Nephron progenitor cell (in vitro differentiated cells): ENCODE results near the gene SEL1L2.

Experiments used
- DNase-seq: peaks from one replicate; pipeline ENCODE4 v3.0.0; 2021
- H3K27ac Mint-ChIP-seq: 2 replicates; pipeline ENCODE4 v1.8.0; 2021; ENCODE audit warnings: mild to moderate bottlenecking, moderate library complexity, mixed read lengths
- H3K27me3 Mint-ChIP-seq: 2 replicates; pipeline ENCODE4 v1.8.0; 2021; ENCODE audit warnings: mild to moderate bottlenecking, low read depth, mixed read lengths; ENCODE audit not compliant: poor library complexity
- H3K36me3 Mint-ChIP-seq: 2 replicates; pipeline ENCODE4 v1.8.0; 2021; ENCODE audit warnings: low read depth, mixed read lengths
- H3K4me1 Mint-ChIP-seq: 2 replicates; pipeline ENCODE4 v1.8.0; 2021; ENCODE audit warnings: mixed read lengths
- H3K4me3 Mint-ChIP-seq: 2 replicates; pipeline ENCODE4 v1.8.0; 2021; ENCODE audit warnings: mild to moderate bottlenecking, moderate library complexity, mixed read lengths
- H3K9me3 Mint-ChIP-seq: 2 replicates; pipeline ENCODE4 v1.8.0; 2021; ENCODE audit warnings: mild to moderate bottlenecking, moderate library complexity, mixed read lengths
- TF ChIP-seq, protein P1 (sequence below): fragments of 200-600 bp; sonication (generic); IDR thresholded peaks from 2 replicates; pipeline ENCODE4 v1.5.0; 2021; ENCODE audit warnings: antibody characterized with exemption

SEL1L2 gene

DNA sequence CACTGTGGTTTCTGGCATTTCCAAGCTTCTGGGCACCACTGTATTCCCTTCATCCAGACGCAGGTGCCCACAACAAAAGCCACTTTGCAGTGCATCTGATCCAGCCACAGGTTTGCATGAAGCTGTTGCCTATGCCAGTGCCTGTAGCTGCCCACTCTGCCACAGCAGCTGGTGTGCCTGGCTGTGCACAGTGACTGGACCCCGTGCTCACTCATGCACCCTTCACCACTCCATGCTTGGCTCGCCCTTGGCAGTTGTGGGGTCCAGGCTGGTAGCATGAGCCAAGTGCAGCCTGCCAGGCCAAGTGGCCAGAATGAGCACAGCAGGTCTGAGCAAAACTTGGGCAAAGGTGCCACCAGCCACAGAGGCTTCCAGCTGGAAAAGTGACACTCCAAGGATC, 42.7 kb downstream of the SEL1L2 start:
- DNase-seq: no peak
- H3K36me3 Mint-ChIP-seq: no peaks in the 10 kb centered on the region
- TF ChIP-seq, protein P1, sequence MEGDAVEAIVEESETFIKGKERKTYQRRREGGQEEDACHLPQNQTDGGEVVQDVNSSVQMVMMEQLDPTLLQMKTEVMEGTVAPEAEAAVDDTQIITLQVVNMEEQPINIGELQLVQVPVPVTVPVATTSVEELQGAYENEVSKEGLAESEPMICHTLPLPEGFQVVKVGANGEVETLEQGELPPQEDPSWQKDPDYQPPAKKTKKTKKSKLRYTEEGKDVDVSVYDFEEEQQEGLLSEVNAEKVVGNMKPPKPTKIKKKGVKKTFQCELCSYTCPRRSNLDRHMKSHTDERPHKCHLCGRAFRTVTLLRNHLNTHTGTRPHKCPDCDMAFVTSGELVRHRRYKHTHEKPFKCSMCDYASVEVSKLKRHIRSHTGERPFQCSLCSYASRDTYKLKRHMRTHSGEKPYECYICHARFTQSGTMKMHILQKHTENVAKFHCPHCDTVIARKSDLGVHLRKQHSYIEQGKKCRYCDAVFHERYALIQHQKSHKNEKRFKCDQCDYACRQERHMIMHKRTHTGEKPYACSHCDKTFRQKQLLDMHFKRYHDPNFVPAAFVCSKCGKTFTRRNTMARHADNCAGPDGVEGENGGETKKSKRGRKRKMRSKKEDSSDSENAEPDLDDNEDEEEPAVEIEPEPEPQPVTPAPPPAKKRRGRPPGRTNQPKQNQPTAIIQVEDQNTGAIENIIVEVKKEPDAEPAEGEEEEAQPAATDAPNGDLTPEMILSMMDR: no peak
- no peaks in the 10 kb centered on the region for H3K9me3 Mint-ChIP-seq
- H3K27ac Mint-ChIP-seq: no peak overlapping the region
- no peak overlapping the region for H3K4me3 Mint-ChIP-seq
- H3K27me3 Mint-ChIP-seq: peaks cover 3% of the 10 kb centered on the region
- H3K4me1 Mint-ChIP-seq: peaks cover 10% of the 10 kb centered on the region

DNA sequence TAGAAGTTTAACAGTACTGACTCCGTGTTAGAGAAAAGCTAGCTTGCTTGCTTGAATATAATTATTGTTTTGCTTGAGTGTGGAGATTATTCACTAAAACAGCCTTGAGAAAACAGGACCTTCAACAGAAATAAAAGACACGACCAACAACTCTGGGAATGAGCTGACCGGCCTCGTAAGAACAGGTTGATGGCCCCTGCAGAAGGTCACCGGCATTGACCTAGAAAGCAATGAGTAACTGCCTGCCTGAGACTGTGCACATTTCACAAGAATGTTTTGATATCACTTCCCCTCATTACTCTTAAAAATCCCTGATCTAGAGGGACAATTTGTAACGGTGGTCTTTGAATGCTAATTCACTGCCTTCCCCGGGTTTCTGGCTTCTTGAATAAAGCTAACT, 49.4 kb downstream of the SEL1L2 start:
- no peaks in the 10 kb centered on the region for H3K36me3 Mint-ChIP-seq
- H3K27ac Mint-ChIP-seq: no peak overlapping the region
- H3K9me3 Mint-ChIP-seq: peaks cover 12% of the 10 kb centered on the region
- no peak overlapping the region for H3K4me3 Mint-ChIP-seq
- no peak for DNase-seq
- H3K4me1 Mint-ChIP-seq: no peaks in the 10 kb centered on the region
- H3K27me3 Mint-ChIP-seq: peaks cover 11% of the 10 kb centered on the region
- TF ChIP-seq, protein P1: no peak

DNA sequence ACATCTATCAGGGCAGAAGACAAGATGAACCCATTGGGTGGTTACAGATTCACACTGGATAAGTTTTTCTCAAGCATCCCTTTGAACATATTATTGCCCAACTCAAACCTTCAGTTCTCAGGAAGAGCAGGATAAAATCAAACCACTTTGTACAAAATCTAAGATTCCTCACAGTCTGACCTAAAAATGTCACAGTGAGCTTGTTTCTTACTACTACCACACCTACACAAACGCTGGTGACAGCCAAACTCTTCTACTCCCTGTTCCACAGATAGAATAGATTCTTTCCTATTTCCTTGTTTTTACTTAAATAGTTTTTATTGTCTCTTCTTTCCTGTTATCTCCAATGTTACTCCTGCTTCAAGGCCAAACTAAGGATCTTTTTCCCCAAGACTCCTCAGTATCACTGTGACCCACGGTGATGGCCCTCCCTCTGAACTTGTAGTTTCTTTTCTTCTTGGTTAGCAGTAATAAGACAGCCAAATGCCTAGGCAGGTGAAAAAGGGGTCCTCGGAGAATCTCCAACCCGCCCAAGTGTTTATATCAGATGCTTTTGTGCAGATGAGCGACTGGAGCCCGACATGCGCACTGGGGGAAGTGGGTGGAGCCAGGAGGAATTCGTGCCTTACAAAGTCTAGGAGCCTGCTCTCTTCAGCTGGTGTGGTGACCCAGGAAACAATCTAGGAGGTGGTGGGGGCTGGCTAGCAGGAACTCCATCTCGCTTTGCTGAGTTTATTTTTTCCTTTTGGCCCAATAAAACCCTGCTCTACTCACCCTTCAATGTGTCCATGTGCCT, 53.4 kb downstream of the SEL1L2 start:
- Mint-ChIP-seq H3K9me3 (peaks cover 19% of the 10 kb centered on the region), H3K27me3 (peaks cover 4% of the 10 kb centered on the region), H3K4me3 (no peak overlapping the region), H3K4me1 (peaks cover 14% of the 10 kb centered on the region), H3K27ac (no peak overlapping the region), H3K36me3 (no peaks in the 10 kb centered on the region)
- no peak for DNase-seq
- TF ChIP-seq, protein P1: no peak

DNA sequence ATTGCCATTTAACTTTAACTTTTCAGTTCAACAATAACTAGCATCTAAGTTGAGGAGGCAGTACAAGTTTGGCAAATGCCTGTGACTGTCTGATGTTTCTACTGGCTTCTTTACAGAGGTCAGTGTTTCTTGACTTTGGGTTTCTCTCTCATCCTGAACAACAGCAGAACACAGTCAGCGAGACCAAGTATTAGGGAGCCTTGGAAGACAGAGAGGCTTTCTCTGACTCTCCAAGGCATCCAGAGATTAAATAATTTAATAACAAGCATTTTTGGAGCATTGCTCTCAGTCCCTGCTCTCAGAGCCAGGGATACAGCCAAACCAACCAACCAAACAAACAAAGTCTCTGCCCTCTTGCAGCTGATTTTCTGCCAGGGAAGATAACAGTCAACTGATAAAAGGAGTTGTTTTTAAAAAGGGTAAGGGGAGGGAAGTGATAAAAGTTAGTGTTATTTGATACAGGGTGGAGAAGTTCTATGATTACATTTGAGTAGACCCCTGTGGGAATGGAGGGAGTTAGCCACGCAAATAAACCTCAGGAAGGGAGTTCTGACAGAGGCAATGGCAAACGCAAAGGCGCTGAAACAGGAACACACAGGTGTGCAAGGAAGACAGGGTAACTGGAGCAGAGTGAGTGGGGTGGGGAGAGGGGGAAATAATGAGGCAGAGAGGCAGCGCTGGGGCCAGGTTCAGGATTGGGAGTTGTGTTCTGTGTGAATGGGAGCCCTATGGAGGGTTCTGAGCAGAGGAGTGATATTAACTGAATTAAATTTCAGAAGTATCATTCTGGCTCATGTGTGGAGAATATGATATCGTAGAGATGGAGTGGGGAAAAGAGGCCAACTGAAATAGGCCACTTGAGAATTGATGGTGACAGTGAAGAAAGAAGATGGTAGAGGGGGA, 55.2 kb downstream of the SEL1L2 start:
- Mint-ChIP-seq H3K9me3 (peaks cover 19% of the 10 kb centered on the region), H3K4me3 (peak overlapping the region; percentile 9), H3K27ac (peak overlapping the region; percentile 55), H3K27me3 (peaks cover 2% of the 10 kb centered on the region), H3K4me1 (peaks cover 14% of the 10 kb centered on the region), H3K36me3 (no peaks in the 10 kb centered on the region)
- DNase-seq: no peak
- TF ChIP-seq, protein P1: no peak

DNA sequence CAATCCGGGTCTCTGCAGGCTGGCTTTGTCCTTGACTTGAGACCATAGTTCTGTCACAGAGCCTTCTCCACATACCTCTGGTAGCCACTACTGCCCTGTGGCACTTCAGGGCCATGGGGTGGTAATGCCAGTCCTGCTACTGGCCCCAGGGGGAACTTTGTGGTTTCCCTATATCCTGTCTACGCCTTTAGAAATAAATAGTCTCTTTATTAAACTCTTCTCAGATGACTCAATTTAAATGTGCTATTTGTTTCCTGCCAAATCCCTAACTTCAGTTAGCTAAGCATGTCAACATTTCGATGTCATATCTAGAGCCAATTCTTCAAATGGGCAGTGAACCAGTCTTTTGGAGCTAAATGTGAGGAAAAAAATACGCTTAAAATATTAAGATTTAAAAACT, 60.1 kb downstream of the SEL1L2 start:
- Mint-ChIP-seq H3K27me3 (no peaks in the 10 kb centered on the region), H3K4me1 (peaks cover 8% of the 10 kb centered on the region), H3K9me3 (peaks cover under 1% of the 10 kb centered on the region), H3K4me3 (no peak overlapping the region), H3K36me3 (no peaks in the 10 kb centered on the region), H3K27ac (no peak overlapping the region)
- TF ChIP-seq, protein P1: no peak
- no peak for DNase-seq
